Astrocyte (in vitro differentiated cells and primary cell): Measurements from ENCODE around the gene COL9A3. TPM values are rescaled to one million over a fixed set of nuclear protein-coding genes. Genes with fewer than 3 reads are reported as not detected.

Experiments used
- DNase-seq: peaks from one replicate; pipeline ENCODE4 v3.0.0-alpha.2; 2010; ENCODE audit warnings: low read depth
- FAIRE-seq: peaks from 2 replicates; lab custom pipeline; 2011; peaks lifted over from hg19 to GRCh38; lab: Jason Lieb, UNC
- H2AFZ ChIP-seq: 2 replicates; pipeline ENCODE4 v1.6.0; 2012; ENCODE audit warnings: low read depth, low read length, inconsistent platforms
- H3K27ac ChIP-seq: 2 replicates; pipeline ENCODE4 v1.5.1; 2011; ENCODE audit warnings: low read depth, low read length, inconsistent platforms
- H3K27me3 ChIP-seq: 2 replicates; pipeline ENCODE4 v1.6.0; 2011; ENCODE audit warnings: low read length, inconsistent platforms; ENCODE audit not compliant: insufficient read depth
- H3K36me3 ChIP-seq: 2 replicates; pipeline ENCODE4 v1.5.1; 2011; ENCODE audit warnings: low read length, inconsistent platforms; ENCODE audit not compliant: insufficient read depth
- H3K4me1 ChIP-seq: 2 replicates; pipeline ENCODE4 v1.5.1; 2011; ENCODE audit warnings: low read length, inconsistent platforms; ENCODE audit not compliant: insufficient read depth
- H3K4me2 ChIP-seq: 2 replicates; pipeline ENCODE4 v1.6.0; 2012; ENCODE audit warnings: low read length, inconsistent platforms
- H3K4me3 ChIP-seq: 2 replicates; pipeline ENCODE4 v1.5.1; 2011; ENCODE audit warnings: low read depth, mild to moderate bottlenecking, low read length, inconsistent platforms; ENCODE audit not compliant: insufficient read depth
- H3K79me2 ChIP-seq: 2 replicates; pipeline ENCODE4 v1.6.0; 2012; ENCODE audit warnings: mild to moderate bottlenecking, low read length, inconsistent platforms; ENCODE audit not compliant: insufficient read depth
- H3K9ac ChIP-seq: 2 replicates; pipeline ENCODE4 v1.6.0; 2012; ENCODE audit warnings: mild to moderate bottlenecking, low read length, inconsistent platforms
- H3K9me3 ChIP-seq: 2 replicates; pipeline ENCODE4 v1.5.1; 2012; ENCODE audit warnings: low read depth, mild to moderate bottlenecking, low read length, inconsistent platforms; ENCODE audit not compliant: insufficient read depth
- H4K20me1 ChIP-seq: 2 replicates; pipeline ENCODE4 v1.6.0; 2012; ENCODE audit warnings: low read length, inconsistent platforms; ENCODE audit not compliant: insufficient read depth
- H3K27ac Mint-ChIP-seq: one replicate; pipeline ENCODE4 v1.8.0; 2021; ENCODE audit warnings: mild to moderate bottlenecking, mixed read lengths; ENCODE audit not compliant: unreplicated experiment
- H3K27me3 Mint-ChIP-seq: one replicate; pipeline ENCODE4 v1.8.0; 2021; ENCODE audit warnings: low read depth, mixed read lengths; ENCODE audit not compliant: unreplicated experiment
- H3K36me3 Mint-ChIP-seq: one replicate; pipeline ENCODE4 v1.8.0; 2021; ENCODE audit warnings: low read depth, mixed read lengths; ENCODE audit not compliant: unreplicated experiment
- H3K4me1 Mint-ChIP-seq: one replicate; pipeline ENCODE4 v1.8.0; 2021; ENCODE audit warnings: low read depth, mixed read lengths; ENCODE audit not compliant: unreplicated experiment
- H3K4me3 Mint-ChIP-seq: one replicate; pipeline ENCODE4 v1.8.0; 2021; ENCODE audit warnings: mild to moderate bottlenecking, moderate library complexity, mixed read lengths; ENCODE audit not compliant: unreplicated experiment
- H3K9me3 Mint-ChIP-seq: one replicate; pipeline ENCODE4 v1.8.0; 2021; ENCODE audit warnings: mild to moderate bottlenecking, mixed read lengths; ENCODE audit not compliant: unreplicated experiment
- EZH2 ChIP-seq: IDR thresholded peaks from 2 replicates; pipeline ENCODE4 v1.6.1; 2012; ENCODE audit warnings: mild to moderate bottlenecking, low read length, inconsistent platforms; ENCODE audit not compliant: insufficient read depth
- total RNA-seq: library from RNA; stranded (reverse); gene quantifications from 2 replicates; pipeline ENCODE4 v1.2.1, GENCODE V29; 2021
- TF ChIP-seq, protein P1 (sequence below): IDR thresholded peaks from 2 replicates; pipeline ENCODE4 v1.5.1; 2011; ENCODE audit warnings: low read depth, mild to moderate bottlenecking, inconsistent platforms, low read length, moderate library complexity; ENCODE audit not compliant: insufficient read depth

Gene COL9A3
- total RNA-seq, 1 donor from 2014 or later: 43.0 TPM

DNA sequence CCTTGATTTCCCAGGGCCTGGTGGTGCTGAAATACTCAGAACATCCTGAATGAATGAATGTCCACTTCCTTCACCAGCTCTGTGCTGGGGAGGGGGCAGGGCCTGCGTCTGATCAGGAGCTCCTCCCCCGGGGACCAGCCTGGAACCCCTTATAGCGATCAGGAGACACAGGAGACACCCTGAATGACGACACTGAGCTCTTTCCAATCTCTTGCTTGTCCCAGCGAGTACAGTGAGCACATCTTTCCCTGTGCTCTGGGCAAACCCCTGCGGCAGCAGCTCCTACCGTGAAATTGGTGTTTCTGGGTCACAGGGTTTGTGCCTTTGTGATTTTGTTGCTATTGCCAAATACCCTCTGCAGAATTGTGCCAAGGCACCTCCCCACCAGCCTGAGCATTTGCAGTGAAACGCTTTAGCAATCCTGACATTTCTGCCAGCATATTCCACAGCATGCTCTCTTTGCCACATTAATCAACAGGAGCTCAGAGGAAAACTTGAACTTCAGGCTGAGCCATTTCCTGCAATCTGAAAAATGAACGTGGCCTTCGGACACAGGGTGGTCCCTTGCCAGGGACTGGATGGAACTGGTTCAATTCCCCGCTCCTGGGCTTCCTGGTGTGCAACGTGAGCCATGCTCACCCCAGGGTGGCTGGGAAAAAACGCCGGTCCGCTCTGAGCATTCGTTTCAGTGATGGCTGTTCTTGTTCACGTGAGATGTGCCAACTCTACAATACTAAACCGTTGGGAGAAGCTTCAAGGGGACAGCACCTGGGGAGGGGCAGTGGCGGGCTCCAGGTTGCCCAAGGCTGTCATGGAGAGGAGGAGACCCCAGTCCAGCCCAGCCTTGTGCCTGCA lies 43.6 kb upstream of the COL9A3 start:
- Histone ChIP-seq H3K4me3 (no peak overlapping the region), H3K4me2 (peak overlapping the region; percentile 26), H3K9me3 (no peaks in the 10 kb centered on the region), H2AFZ (no peak overlapping the region), H3K9ac (no peak overlapping the region), H3K4me1 (peaks cover 19% of the 10 kb centered on the region), H4K20me1 (no peaks in the 10 kb centered on the region), H3K36me3 (no peaks in the 10 kb centered on the region), H3K27ac (no peak overlapping the region), H3K79me2 (no peaks in the 10 kb centered on the region), H3K27me3 (peaks cover 11% of the 10 kb centered on the region)
- no peaks in the 10 kb centered on the region for H3K36me3 Mint-ChIP-seq
- FAIRE-seq (no peak), DNase-seq (peak; percentile 20)
- peak overlapping the region; percentile 42 for H3K27ac Mint-ChIP-seq
- TF ChIP-seq, protein P1, sequence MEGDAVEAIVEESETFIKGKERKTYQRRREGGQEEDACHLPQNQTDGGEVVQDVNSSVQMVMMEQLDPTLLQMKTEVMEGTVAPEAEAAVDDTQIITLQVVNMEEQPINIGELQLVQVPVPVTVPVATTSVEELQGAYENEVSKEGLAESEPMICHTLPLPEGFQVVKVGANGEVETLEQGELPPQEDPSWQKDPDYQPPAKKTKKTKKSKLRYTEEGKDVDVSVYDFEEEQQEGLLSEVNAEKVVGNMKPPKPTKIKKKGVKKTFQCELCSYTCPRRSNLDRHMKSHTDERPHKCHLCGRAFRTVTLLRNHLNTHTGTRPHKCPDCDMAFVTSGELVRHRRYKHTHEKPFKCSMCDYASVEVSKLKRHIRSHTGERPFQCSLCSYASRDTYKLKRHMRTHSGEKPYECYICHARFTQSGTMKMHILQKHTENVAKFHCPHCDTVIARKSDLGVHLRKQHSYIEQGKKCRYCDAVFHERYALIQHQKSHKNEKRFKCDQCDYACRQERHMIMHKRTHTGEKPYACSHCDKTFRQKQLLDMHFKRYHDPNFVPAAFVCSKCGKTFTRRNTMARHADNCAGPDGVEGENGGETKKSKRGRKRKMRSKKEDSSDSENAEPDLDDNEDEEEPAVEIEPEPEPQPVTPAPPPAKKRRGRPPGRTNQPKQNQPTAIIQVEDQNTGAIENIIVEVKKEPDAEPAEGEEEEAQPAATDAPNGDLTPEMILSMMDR: no peak
- no peak for TF ChIP-seq EZH2
- no peak overlapping the region for H3K4me3 Mint-ChIP-seq
- no peaks in the 10 kb centered on the region for H3K4me1 Mint-ChIP-seq
- peaks cover 32% of the 10 kb centered on the region for H3K27me3 Mint-ChIP-seq
- no peaks in the 10 kb centered on the region for H3K9me3 Mint-ChIP-seq

DNA sequence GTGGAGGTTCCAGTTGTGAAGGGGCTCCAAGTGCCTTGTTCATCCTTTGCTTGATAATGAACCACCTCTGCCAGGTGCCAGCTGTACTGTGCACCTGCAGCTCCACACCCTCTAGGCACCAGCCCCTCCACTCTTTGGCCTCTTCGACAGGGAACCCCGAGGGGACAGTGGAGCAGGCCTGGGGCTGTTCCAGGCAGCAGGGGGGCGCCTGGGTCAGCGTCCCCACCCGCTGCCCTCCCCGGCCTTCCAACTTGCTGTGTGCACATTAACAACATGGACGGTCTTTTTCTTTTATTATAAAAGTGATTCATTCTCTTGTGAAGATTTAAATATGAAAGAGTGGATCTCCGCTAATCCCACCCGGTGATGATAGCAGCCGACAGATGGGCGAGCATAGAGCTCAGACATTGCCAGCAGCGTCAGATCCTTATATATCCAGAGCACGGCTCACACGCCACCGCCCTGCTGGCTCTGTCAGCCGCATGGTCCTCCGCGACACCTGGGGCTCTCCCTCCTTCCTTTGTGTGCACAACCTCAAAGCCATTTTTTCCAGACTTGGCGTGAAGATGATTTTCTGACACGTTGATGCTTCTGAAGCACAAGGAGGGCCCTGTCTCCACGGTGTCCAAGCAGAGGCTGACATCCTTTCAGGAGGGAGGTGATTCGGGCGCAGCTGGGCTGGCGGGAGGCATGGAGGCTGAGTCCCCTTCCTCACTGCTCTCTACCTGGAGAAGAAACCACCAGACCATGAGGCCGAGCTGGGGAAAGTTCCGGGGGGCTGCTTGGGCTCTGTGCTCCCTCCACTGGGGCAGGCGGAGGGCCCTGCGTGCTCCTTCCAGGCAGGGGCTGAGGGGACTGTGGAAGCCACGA lies 42.8 kb upstream of the COL9A3 start:
- Mint-ChIP-seq H3K9me3 (no peaks in the 10 kb centered on the region), H3K4me1 (no peaks in the 10 kb centered on the region), H3K4me3 (no peak overlapping the region), H3K27ac (no peak overlapping the region), H3K36me3 (no peaks in the 10 kb centered on the region), H3K27me3 (peaks cover 29% of the 10 kb centered on the region)
- no peak overlapping the region for H3K9ac ChIP-seq
- H3K27ac ChIP-seq: no peak overlapping the region
- no peaks in the 10 kb centered on the region for H3K9me3 ChIP-seq
- peaks cover 11% of the 10 kb centered on the region for H3K4me1 ChIP-seq
- no peak overlapping the region for H3K4me3 ChIP-seq
- DNase-seq (no peak), FAIRE-seq (no peak)
- H3K4me2 ChIP-seq: no peak overlapping the region
- H3K79me2 ChIP-seq: no peaks in the 10 kb centered on the region
- H3K27me3 ChIP-seq: peaks cover 11% of the 10 kb centered on the region
- no peaks in the 10 kb centered on the region for H4K20me1 ChIP-seq
- H3K36me3 ChIP-seq: no peaks in the 10 kb centered on the region
- H2AFZ ChIP-seq: no peak overlapping the region
- no peak for TF ChIP-seq EZH2
- TF ChIP-seq, protein P1: no peak
